ENCODE data around the gene MYRFL.

DNA sequence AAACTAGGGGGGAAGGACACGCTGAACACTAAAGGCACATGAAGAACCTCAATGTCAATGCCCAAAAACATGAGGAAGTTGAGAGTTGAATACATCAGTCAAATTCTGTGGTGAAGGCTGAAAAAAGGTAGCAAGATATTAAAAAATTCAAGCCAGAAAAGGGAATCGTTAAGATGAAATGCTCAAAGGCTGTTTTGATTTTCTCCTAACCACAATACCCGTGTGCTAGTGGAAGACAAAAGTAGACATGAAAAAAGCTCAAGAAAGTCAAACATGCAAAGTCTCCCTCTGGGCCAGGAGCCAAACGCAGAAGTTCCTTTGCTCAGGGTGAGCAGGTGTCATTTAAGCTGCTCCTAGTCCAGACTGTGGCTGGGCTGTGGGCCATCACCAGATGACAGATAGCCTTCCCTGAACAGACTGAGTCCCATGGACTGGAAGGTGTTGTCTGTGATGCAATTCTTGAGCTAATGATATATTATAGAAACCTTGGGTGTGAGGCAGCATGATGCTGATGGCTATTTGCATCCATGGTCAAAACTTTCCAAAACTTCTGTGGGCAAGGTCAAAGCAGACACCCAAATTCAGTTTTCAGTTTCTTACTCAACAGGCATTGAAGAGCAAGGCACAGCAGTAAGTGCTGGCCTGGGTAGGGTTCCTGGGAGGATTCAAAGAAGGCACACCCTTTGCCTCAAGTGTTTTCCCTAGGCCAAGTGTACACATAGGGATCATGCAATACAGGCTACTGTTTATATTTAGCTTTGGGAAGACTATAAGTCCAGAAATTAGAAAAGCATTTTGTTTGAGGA is 81.6 kb downstream of the MYRFL start:
- TF ChIP-seq POLR2A (IDR thresholded peaks at IDR 0.05): no peak
- TF ChIP-seq, protein P1, sequence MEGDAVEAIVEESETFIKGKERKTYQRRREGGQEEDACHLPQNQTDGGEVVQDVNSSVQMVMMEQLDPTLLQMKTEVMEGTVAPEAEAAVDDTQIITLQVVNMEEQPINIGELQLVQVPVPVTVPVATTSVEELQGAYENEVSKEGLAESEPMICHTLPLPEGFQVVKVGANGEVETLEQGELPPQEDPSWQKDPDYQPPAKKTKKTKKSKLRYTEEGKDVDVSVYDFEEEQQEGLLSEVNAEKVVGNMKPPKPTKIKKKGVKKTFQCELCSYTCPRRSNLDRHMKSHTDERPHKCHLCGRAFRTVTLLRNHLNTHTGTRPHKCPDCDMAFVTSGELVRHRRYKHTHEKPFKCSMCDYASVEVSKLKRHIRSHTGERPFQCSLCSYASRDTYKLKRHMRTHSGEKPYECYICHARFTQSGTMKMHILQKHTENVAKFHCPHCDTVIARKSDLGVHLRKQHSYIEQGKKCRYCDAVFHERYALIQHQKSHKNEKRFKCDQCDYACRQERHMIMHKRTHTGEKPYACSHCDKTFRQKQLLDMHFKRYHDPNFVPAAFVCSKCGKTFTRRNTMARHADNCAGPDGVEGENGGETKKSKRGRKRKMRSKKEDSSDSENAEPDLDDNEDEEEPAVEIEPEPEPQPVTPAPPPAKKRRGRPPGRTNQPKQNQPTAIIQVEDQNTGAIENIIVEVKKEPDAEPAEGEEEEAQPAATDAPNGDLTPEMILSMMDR (IDR thresholded peaks at IDR 0.05): no peak
